Muscle layer of duodenum (tissue), 2 donors: ENCODE data around the gene MRPL48.
"Not testable (repeated sequence)": the region's sequence is repeated elsewhere in the genome, so short reads cannot be mapped to it uniquely, and the experiment has no call there.

ENCODE experiments used
- H3K27ac ChIP-seq: one replicate; pipeline ENCODE4 v1.7.0; 2013; ENCODE audit warnings: mild to moderate bottlenecking, low read length
- H3K27me3 ChIP-seq: one replicate; pipeline ENCODE4 v1.7.0; 2013; ENCODE audit warnings: low read depth, mild to moderate bottlenecking, control low read depth, low read length
- H3K36me3 ChIP-seq, 2 donors: one replicate each; pipeline ENCODE4 v1.7.0; 2013; ENCODE audit warnings: low read length in 2 of 2, control low read depth in 1 of 2, mild to moderate bottlenecking in 1 of 2; ENCODE audit not compliant: insufficient read depth in 2 of 2, control insufficient read depth in 1 of 2
- H3K4me1 ChIP-seq, 2 donors: one replicate each; pipeline ENCODE4 v1.7.0; 2013; ENCODE audit warnings: low read length in 2 of 2, mild to moderate bottlenecking in 2 of 2, control low read depth in 1 of 2, moderate library complexity in 1 of 2; ENCODE audit not compliant: insufficient read depth in 2 of 2, control insufficient read depth in 1 of 2
- H3K4me3 ChIP-seq, 2 donors: one replicate each; pipeline ENCODE4 v1.7.0; 2013; ENCODE audit warnings: low read length in 2 of 2, low read depth in 1 of 2, mild to moderate bottlenecking in 1 of 2
- H3K9me3 ChIP-seq, 2 donors: one replicate each; pipeline ENCODE4 v1.7.0; 2013; ENCODE audit warnings: low read length in 2 of 2, control low read depth in 1 of 2, mild to moderate bottlenecking in 1 of 2; ENCODE audit not compliant: control insufficient read depth in 1 of 2
- donor health status: healthy.

MRPL48 gene

GRCh38 chr11:73872749-73873357 is 85.2 kb downstream of the MRPL48 start:
- Histone ChIP-seq H3K9me3 (no peaks in the 10 kb centered on the region), H3K36me3 (peaks cover 13 to 23% of the 10 kb centered on the region in 2 donors), H3K4me1 (peaks cover 3 to 24% of the 10 kb centered on the region in 2 donors), H3K4me3 (no peak overlapping the region), H3K27me3 (no peaks in the 10 kb centered on the region), H3K27ac (no peak overlapping the region)

DNA sequence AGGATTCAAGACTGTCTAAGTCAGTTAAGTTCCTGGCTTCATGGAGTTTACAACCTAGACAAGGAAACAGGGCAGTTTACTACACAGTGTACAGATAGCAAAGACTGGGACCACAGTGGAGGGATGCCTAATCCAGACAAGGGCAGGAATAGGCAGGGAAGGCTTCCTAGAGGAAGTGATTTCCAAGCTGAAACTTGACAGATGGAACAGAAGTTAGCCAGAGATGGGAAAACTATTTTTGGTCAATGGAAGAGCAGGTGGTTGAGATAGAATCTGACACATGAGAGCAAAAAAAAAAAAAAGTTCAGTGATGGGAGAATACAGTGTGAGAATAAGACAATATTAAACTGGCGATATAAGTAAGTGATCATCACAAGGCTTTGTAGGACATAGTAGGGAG is 87.7 kb downstream of the MRPL48 start:
- Histone ChIP-seq H3K36me3 (peaks cover 13 to 23% of the 10 kb centered on the region in 2 donors), H3K4me3 (peak overlapping the region; percentile 83 to 93), H3K9me3 (no peaks in the 10 kb centered on the region), H3K4me1 (peaks cover 4 to 24% of the 10 kb centered on the region in 2 donors), H3K27ac (peak overlapping the region; percentile 98), H3K27me3 (no peaks in the 10 kb centered on the region)

GRCh38 chr11:73875840-73876239 is 88.2 kb downstream of the MRPL48 start:
- Histone ChIP-seq H3K27ac (peak overlapping the region; percentile 98), H3K4me1 (peaks cover 4 to 24% of the 10 kb centered on the region in 2 donors), H3K36me3 (peaks cover 13 to 23% of the 10 kb centered on the region in 2 donors), H3K4me3 (peak overlapping the region; percentile 83 to 93), H3K27me3 (no peaks in the 10 kb centered on the region), H3K9me3 (no peaks in the 10 kb centered on the region)

- Histone ChIP-seq H3K4me3 (peak within 1 kb of the TSS; percentile 83 to 93), H3K36me3 (peaks cover 13 to 23% of the 10 kb centered on the region in 2 donors)
These were observed 89.0 kb downstream of the MRPL48 start, which contains the start of the genes COA4 and PAAF1 for GRCh38 chr11:73876424-73877310. COA4 (minus strand) TSS chr11:73876846; CDS start chr11:73873378, 3,468 bp downstream. PAAF1 (plus strand) TSS chr11:73876999; CDS start chr11:73877022, 23 bp downstream.

GRCh38 chr11:73878771-73879170 is 91.1 kb downstream of the MRPL48 start:
- Histone ChIP-seq H3K9me3 (no peaks in the 10 kb centered on the region), H3K27ac (no peak overlapping the region), H3K36me3 (peaks cover 0 to 9% of the 10 kb centered on the region in 2 donors)

More at GRCh38 chr11:73876424-73877310, 89.0 kb downstream of the MRPL48 start, which contains the start of the genes COA4 and PAAF1:
- Histone ChIP-seq H3K9me3 (no peaks in the 10 kb centered on the region), H3K27ac (peak within 1 kb of the TSS; percentile 98), H3K27me3 (no peaks in the 10 kb centered on the region), H3K4me1 (peaks cover 4 to 24% of the 10 kb centered on the region in 2 donors)

DNA sequence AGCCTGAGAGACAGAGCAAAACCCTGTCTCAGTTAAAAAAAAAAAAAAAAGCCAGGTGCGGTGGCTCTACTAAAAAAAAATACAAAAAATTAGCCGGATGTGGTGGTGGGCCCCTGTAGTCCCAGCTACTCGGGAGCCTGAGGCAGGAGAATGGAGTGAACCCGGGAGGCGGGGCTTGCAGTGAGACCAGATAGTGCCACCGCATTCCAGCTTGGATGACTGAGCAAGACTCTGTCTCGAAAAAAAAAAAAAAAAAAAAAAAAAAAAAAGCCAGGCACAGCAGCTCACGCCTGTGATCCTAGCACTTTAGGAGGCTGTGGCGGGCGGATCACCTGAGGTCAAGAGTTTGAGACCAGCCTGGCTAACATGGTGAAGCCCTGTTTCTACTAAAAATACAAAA is 92.8 kb downstream of the MRPL48 start:
- not testable (repeated sequence) for H3K27me3 ChIP-seq, H3K27ac ChIP-seq, H3K9me3 ChIP-seq, H3K36me3 ChIP-seq, H3K4me3 ChIP-seq
- H3K4me1 ChIP-seq = peaks cover 4 to 13% of the 10 kb centered on the region in 2 donors

More at GRCh38 chr11:73878771-73879170, 91.1 kb downstream of the MRPL48 start:
- peaks cover 4 to 24% of the 10 kb centered on the region in 2 donors for H3K4me1 ChIP-seq
- no peaks in the 10 kb centered on the region for H3K27me3 ChIP-seq
- no peak overlapping the region for H3K4me3 ChIP-seq

DNA sequence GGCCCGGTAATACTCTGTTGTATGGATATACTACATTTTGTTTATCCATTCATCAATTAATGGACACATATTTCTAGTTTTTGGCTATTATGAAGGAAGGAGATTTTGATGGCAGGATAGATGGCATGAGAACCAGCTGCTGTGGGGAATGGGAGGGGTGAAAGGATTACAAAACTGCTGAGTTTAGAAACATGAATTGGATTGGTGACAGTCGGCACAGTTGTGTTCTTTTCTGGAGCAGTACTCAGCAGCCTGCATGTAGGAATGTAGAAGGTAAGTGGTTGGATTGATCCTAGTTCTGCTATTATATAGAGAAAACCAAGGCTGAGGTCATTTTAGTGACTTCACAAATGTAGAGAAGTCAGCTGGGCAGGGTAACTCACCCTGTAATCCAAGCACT is 96.2 kb downstream of the MRPL48 start:
- no peaks in the 10 kb centered on the region for H3K27me3 ChIP-seq
- no peaks in the 10 kb centered on the region for H3K4me1 ChIP-seq
- no peak overlapping the region for H3K4me3 ChIP-seq
- no peak overlapping the region for H3K27ac ChIP-seq
- H3K9me3 ChIP-seq = no peaks in the 10 kb centered on the region
- peaks cover 7 to 11% of the 10 kb centered on the region in 2 donors for H3K36me3 ChIP-seq

DNA sequence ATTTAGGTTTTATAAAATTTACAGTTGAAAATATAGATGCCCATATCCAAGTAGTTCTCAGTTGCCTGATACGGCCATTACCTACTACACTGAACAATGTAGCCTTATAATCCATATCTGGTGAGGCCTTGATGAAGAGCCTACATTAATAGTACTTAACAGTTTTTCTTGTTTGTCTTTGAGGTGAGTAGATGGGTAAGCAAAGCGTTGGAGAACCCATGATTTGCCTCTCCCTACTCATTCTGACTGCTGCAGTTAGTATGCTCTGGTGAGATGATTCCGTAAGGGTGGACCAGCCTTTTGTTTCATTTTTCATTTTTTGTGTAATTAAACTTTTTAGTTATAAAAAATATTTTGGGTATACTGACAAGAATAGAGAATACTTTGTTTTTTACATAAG is 100.6 kb downstream of the MRPL48 start:
- H3K36me3 ChIP-seq = peaks cover 9 to 27% of the 10 kb centered on the region in 2 donors
- no peaks in the 10 kb centered on the region for H3K4me1 ChIP-seq
- H3K27me3 ChIP-seq = no peaks in the 10 kb centered on the region
- no peak overlapping the region for H3K27ac ChIP-seq
- H3K9me3 ChIP-seq = no peaks in the 10 kb centered on the region
- no peak overlapping the region for H3K4me3 ChIP-seq

DNA sequence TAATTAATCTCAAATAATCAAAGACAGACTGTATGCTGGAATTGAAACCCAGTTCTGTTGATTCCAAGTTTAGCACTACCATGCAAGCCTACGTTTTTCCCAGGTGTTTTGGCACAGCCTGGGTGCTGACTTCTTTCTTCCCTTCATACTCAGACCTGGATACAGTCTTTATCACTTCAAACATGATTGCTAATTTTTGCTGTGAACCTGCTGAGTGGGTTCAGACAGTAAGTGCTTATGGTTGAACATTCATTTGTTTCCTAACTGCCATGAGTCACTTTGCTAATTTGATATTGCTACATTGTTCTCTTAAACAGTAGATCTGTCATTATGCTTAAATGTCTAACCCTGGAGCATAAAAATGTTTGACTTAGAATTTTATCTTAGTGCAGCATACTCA is 101.3 kb downstream of the MRPL48 start:
- no peaks in the 10 kb centered on the region for H3K4me1 ChIP-seq
- no peak overlapping the region for H3K27ac ChIP-seq
- H3K27me3 ChIP-seq = no peaks in the 10 kb centered on the region
- peaks cover 9 to 31% of the 10 kb centered on the region in 2 donors for H3K36me3 ChIP-seq
- no peak overlapping the region for H3K4me3 ChIP-seq
- H3K9me3 ChIP-seq = no peaks in the 10 kb centered on the region

- Histone ChIP-seq H3K27ac (no peak overlapping the region), H3K4me3 (no peak overlapping the region), H3K9me3 (no peaks in the 10 kb centered on the region), H3K36me3 (peaks cover 9 to 34% of the 10 kb centered on the region in 2 donors), H3K27me3 (no peaks in the 10 kb centered on the region), H3K4me1 (no peaks in the 10 kb centered on the region)
These were observed 101.9 kb downstream of the MRPL48 start for GRCh38 chr11:73889536-73889935.

GRCh38 chr11:73893041-73893440 is 105.4 kb downstream of the MRPL48 start:
- Histone ChIP-seq H3K27ac (no peak overlapping the region), H3K27me3 (no peaks in the 10 kb centered on the region), H3K4me3 (no peak overlapping the region), H3K36me3 (peaks cover 8 to 29% of the 10 kb centered on the region in 2 donors), H3K4me1 (no peaks in the 10 kb centered on the region), H3K9me3 (no peaks in the 10 kb centered on the region)
